RWPE2 (cell line): ENCODE results near the gene CNTNAP2.

Experiments
- ATAC-seq: fragments of 200-7000 bp; cut with Tn5 transposase; 3 replicates; pipeline ENCODE4 v1.9.1; 2021; ENCODE audit warnings: low read depth
- DNase-seq: peaks from one replicate; pipeline ENCODE4 v3.0.0-alpha.2; 2020; ENCODE audit warnings: low spot score
- H3K27ac ChIP-seq: fragments of 450-650 bp; 2 replicates; pipeline ENCODE4 v1.5.1; 2017; ENCODE audit warnings: mild to moderate bottlenecking; ENCODE audit not compliant: poor library complexity, severe bottlenecking
- H3K27me3 ChIP-seq: fragments of 250-450 bp; sonication (Bioruptor Pico); 2 replicates; pipeline ENCODE4 v1.5.1; 2021; ENCODE audit warnings: mild to moderate bottlenecking, moderate library complexity; ENCODE audit not compliant: insufficient read depth, poor library complexity, severe bottlenecking
- H3K36me3 ChIP-seq: fragments of 250-450 bp; sonication (Bioruptor Pico); 2 replicates; pipeline ENCODE4 v1.5.1; 2020; ENCODE audit warnings: low read depth, mild to moderate bottlenecking, moderate library complexity
- H3K4me1 ChIP-seq: fragments of 250-450 bp; sonication (Bioruptor Pico); 2 replicates; pipeline ENCODE4 v1.5.1; 2021; ENCODE audit warnings: mild to moderate bottlenecking, moderate library complexity; ENCODE audit not compliant: insufficient read depth, poor library complexity, severe bottlenecking
- H3K4me3 ChIP-seq: fragments of 250-450 bp; sonication (Bioruptor Pico); 2 replicates; pipeline ENCODE4 v1.5.1; 2021; ENCODE audit warnings: mild to moderate bottlenecking, moderate library complexity; ENCODE audit not compliant: severe bottlenecking
- H3K9me3 ChIP-seq: fragments of 250-450 bp; sonication (Bioruptor Pico); 2 replicates; pipeline ENCODE4 v1.5.1; 2021; ENCODE audit warnings: mild to moderate bottlenecking, moderate library complexity; ENCODE audit not compliant: severe bottlenecking
- CTCF ChIP-seq: fragments of 450-650 bp; IDR thresholded peaks from one replicate; pipeline ENCODE4 v1.5.1; 2017; ENCODE audit warnings: mild to moderate bottlenecking, moderate library complexity; ENCODE audit not compliant: poor library complexity, severe bottlenecking

The CNTNAP2 gene

GRCh38 chr7:146090023-146090645 lies 26.5 kb upstream of the CNTNAP2 start:
- Histone ChIP-seq H3K27me3 (no peaks in the 10 kb centered on the region), H3K36me3 (no peaks in the 10 kb centered on the region), H3K4me3 (no peak overlapping the region), H3K27ac (no peak overlapping the region), H3K9me3 (peaks cover 2% of the 10 kb centered on the region), H3K4me1 (no peaks in the 10 kb centered on the region)
- TF ChIP-seq CTCF, result peak; percentile 81
- ATAC-seq, result peak; percentile 67; the same call in 2 of the 3 replicates
- DNase-seq, result no peak

DNA sequence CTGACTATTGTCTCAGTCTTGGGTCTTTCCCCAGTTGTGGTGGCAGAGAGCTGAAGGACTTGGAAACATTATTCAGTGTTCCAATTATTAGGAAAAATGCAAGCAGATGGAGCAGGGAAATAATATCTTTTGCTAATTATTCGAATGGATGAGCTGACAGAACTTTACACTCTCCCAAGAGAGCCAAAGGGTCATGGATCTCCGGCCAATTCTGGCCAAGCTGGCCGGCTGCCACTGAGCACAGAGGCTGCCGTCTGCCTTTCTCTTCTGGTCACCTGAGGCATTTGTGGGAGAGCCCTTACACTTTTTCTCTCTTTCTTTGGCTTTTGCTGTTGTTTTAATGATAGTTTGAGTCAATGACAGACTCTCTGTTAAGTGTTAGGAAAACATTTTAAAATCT lies 22.2 kb upstream of the CNTNAP2 start:
- no peak for ATAC-seq
- Histone ChIP-seq H3K36me3 (no peaks in the 10 kb centered on the region), H3K9me3 (no peaks in the 10 kb centered on the region), H3K4me3 (no peak overlapping the region), H3K27me3 (no peaks in the 10 kb centered on the region), H3K27ac (no peak overlapping the region), H3K4me1 (no peaks in the 10 kb centered on the region)
- DNase-seq, result no peak
- no peak for TF ChIP-seq CTCF

- H3K4me3 ChIP-seq, result no peak overlapping the region
- no peaks in the 10 kb centered on the region for H3K4me1 ChIP-seq
- no peak overlapping the region for H3K27ac ChIP-seq
- no peaks in the 10 kb centered on the region for H3K36me3 ChIP-seq
- H3K27me3 ChIP-seq, result no peaks in the 10 kb centered on the region
- no peak for TF ChIP-seq CTCF
- H3K9me3 ChIP-seq, result no peaks in the 10 kb centered on the region
- ATAC-seq, result no peak
- DNase-seq, result no peak
Observed at GRCh38 chr7:146096994-146097393, 19.6 kb upstream of the CNTNAP2 start.

GRCh38 chr7:146106319-146106718 lies 10.3 kb upstream of the CNTNAP2 start:
- Histone ChIP-seq H3K27me3 (peaks cover 3% of the 10 kb centered on the region), H3K4me3 (no peak overlapping the region), H3K27ac (no peak overlapping the region), H3K9me3 (peaks cover under 1% of the 10 kb centered on the region), H3K4me1 (no peaks in the 10 kb centered on the region), H3K36me3 (no peaks in the 10 kb centered on the region)
- TF ChIP-seq CTCF, result no peak
- DNase-seq (no peak), ATAC-seq (no peak)

- H3K9me3 ChIP-seq, result peaks cover 7% of the 10 kb centered on the region
- no peaks in the 10 kb centered on the region for H3K36me3 ChIP-seq
- TF ChIP-seq CTCF, result no peak
- ATAC-seq (no peak), DNase-seq (no peak)
- H3K4me3 ChIP-seq, result no peak overlapping the region
- H3K27ac ChIP-seq, result no peak overlapping the region
- H3K27me3 ChIP-seq, result peaks cover 23% of the 10 kb centered on the region
- no peaks in the 10 kb centered on the region for H3K4me1 ChIP-seq
Observed at GRCh38 chr7:146112755-146113154, 3.8 kb upstream of the CNTNAP2 start.
